IgD-negative memory B cell (primary cell): ENCODE data around the gene CGN. TPM values are rescaled to one million over a fixed set of nuclear protein-coding genes. Genes with fewer than 3 reads are reported as not detected.
A peak's percentile ranks its signal among the peaks of the same experiment; 100 is the strongest.

ENCODE experiments used
- H3K27ac Mint-ChIP-seq, 3 donors: one replicate each; pipeline ENCODE4 v1.8.0; 2020 to 2022; ENCODE audit warnings: mild to moderate bottlenecking in 3 of 3, mixed read lengths in 3 of 3, moderate library complexity in 1 of 3
- H3K27me3 Mint-ChIP-seq: one replicate; pipeline ENCODE4 v1.8.0; 2021; ENCODE audit warnings: mixed read lengths
- H3K36me3 Mint-ChIP-seq: one replicate; pipeline ENCODE4 v1.8.0; 2020; ENCODE audit warnings: mild to moderate bottlenecking, mixed read lengths
- H3K4me1 Mint-ChIP-seq, 3 donors: one replicate each; pipeline ENCODE4 v1.8.0; 2020 to 2022; ENCODE audit warnings: mixed read lengths in 3 of 3, mild to moderate bottlenecking in 1 of 3
- H3K4me3 Mint-ChIP-seq, 4 donors: one replicate each; pipeline ENCODE4 v1.8.0; 2020 to 2022; ENCODE audit warnings: mild to moderate bottlenecking in 4 of 4, mixed read lengths in 4 of 4, moderate library complexity in 3 of 4
- H3K9me3 Mint-ChIP-seq, 3 donors: one replicate each; pipeline ENCODE4 v1.8.0; 2020 to 2021; ENCODE audit warnings: mixed read lengths in 3 of 3, mild to moderate bottlenecking in 1 of 3
- polyA plus RNA-seq: library from polyadenylated mRNA; unstranded; fragments of 300-500 nt; fragmentation: Illumina TruSeq; gene quantifications from one replicate; pipeline ENCODE4 v1.2.3, GENCODE V29; 2021

Gene CGN
- polyA plus RNA-seq: not detected

GRCh38 chr1:151510957-151511635 is at the start of gene CGN:
Gene CGN, plus strand, starts transcription at chr1:151511387. Its CDS starts 7,133 bp downstream, at chr1:151518520.
- peaks cover 2% of the 10 kb centered on the region for H3K27me3 Mint-ChIP-seq
- no peaks in the 10 kb centered on the region for H3K9me3 Mint-ChIP-seq
- peak within 1 kb of the TSS; percentile 86 to 97 (median 94) for H3K4me3 Mint-ChIP-seq
- H3K27ac Mint-ChIP-seq: peak within 1 kb of the TSS in 2 of 3 donors; percentile 24 to 43
- no peaks in the 10 kb centered on the region for H3K36me3 Mint-ChIP-seq
- H3K4me1 Mint-ChIP-seq: peaks cover 0 to 7% (median 4%) of the 10 kb centered on the region in 3 donors

- Mint-ChIP-seq H3K27ac (peak overlapping the region in 1 of 3 donors; percentile 73), H3K36me3 (peaks cover 3% of the 10 kb centered on the region), H3K4me3 (peak overlapping the region in 1 of 4 donors; percentile 64), H3K27me3 (peaks cover 14% of the 10 kb centered on the region), H3K4me1 (peaks cover 9 to 11% (median 9%) of the 10 kb centered on the region in 3 donors), H3K9me3 (no peaks in the 10 kb centered on the region)
These were observed 49.5 kb upstream of the CGN start for GRCh38 chr1:151461694-151462093.

GRCh38 chr1:151465026-151465425 is 46.2 kb upstream of the CGN start:
- no peak overlapping the region for H3K27ac Mint-ChIP-seq
- peaks cover 3% of the 10 kb centered on the region for H3K36me3 Mint-ChIP-seq
- peaks cover 16% of the 10 kb centered on the region for H3K27me3 Mint-ChIP-seq
- peaks cover 0 to 1% (median 0%) of the 10 kb centered on the region in 3 donors for H3K4me1 Mint-ChIP-seq
- no peak overlapping the region for H3K4me3 Mint-ChIP-seq
- H3K9me3 Mint-ChIP-seq: no peaks in the 10 kb centered on the region

- H3K9me3 Mint-ChIP-seq: no peaks in the 10 kb centered on the region
- H3K4me3 Mint-ChIP-seq: peak overlapping the region; percentile 59 to 94 (median 86)
- peaks cover 2% of the 10 kb centered on the region for H3K36me3 Mint-ChIP-seq
- peaks cover 5 to 10% (median 5%) of the 10 kb centered on the region in 3 donors for H3K4me1 Mint-ChIP-seq
- H3K27me3 Mint-ChIP-seq: peaks cover 3% of the 10 kb centered on the region
- peak overlapping the region; percentile 19 to 89 (median 87) for H3K27ac Mint-ChIP-seq
These were observed 38.1 kb upstream of the CGN start for GRCh38 chr1:151472856-151473731.

- Mint-ChIP-seq H3K9me3 (no peaks in the 10 kb centered on the region), H3K4me1 (peaks cover 5 to 10% (median 5%) of the 10 kb centered on the region in 3 donors), H3K27me3 (peaks cover 3% of the 10 kb centered on the region), H3K4me3 (peak overlapping the region in 1 of 4 donors; percentile 59), H3K27ac (no peak overlapping the region), H3K36me3 (peaks cover 2% of the 10 kb centered on the region)
These were observed 36.4 kb upstream of the CGN start for GRCh38 chr1:151474745-151475144.

GRCh38 chr1:151475175-151475574 is 36.0 kb upstream of the CGN start:
- peak overlapping the region in 1 of 3 donors; percentile 51 for H3K27ac Mint-ChIP-seq
- H3K4me3 Mint-ChIP-seq: peak overlapping the region in 1 of 4 donors; percentile 59
- H3K9me3 Mint-ChIP-seq: no peaks in the 10 kb centered on the region
- peaks cover 2% of the 10 kb centered on the region for H3K36me3 Mint-ChIP-seq
- H3K27me3 Mint-ChIP-seq: peaks cover 3% of the 10 kb centered on the region
- peaks cover 5 to 10% (median 5%) of the 10 kb centered on the region in 3 donors for H3K4me1 Mint-ChIP-seq

GRCh38 chr1:151476083-151476482 is 35.1 kb upstream of the CGN start:
- Mint-ChIP-seq H3K27me3 (peaks cover 3% of the 10 kb centered on the region), H3K9me3 (no peaks in the 10 kb centered on the region), H3K4me1 (peaks cover 5 to 10% (median 5%) of the 10 kb centered on the region in 3 donors), H3K27ac (no peak overlapping the region), H3K36me3 (peaks cover 2% of the 10 kb centered on the region), H3K4me3 (no peak overlapping the region)

- Mint-ChIP-seq H3K4me3 (peak overlapping the region in 1 of 4 donors; percentile 55), H3K36me3 (peaks cover 2% of the 10 kb centered on the region), H3K27me3 (peaks cover 3% of the 10 kb centered on the region)
These were observed 34.1 kb upstream of the CGN start for GRCh38 chr1:151477066-151477465.

GRCh38 chr1:151478140-151478812 is 32.9 kb upstream of the CGN start:
- Mint-ChIP-seq H3K4me1 (peaks cover 0 to 6% (median 0%) of the 10 kb centered on the region in 3 donors), H3K4me3 (peak overlapping the region in 1 of 4 donors; percentile 29), H3K27ac (no peak overlapping the region)

More at GRCh38 chr1:151477066-151477465, 34.1 kb upstream of the CGN start:
- Mint-ChIP-seq H3K4me1 (peaks cover 5 to 10% (median 5%) of the 10 kb centered on the region in 3 donors), H3K27ac (no peak overlapping the region), H3K9me3 (peaks cover 1 to 3% (median 2%) of the 10 kb centered on the region in 3 donors)

GRCh38 chr1:151478923-151479322 is 32.3 kb upstream of the CGN start:
- Mint-ChIP-seq H3K4me3 (no peak overlapping the region), H3K36me3 (no peaks in the 10 kb centered on the region), H3K27me3 (peaks cover 3% of the 10 kb centered on the region), H3K9me3 (peaks cover 1 to 4% (median 2%) of the 10 kb centered on the region in 3 donors), H3K4me1 (peaks cover 0 to 6% (median 0%) of the 10 kb centered on the region in 3 donors), H3K27ac (no peak overlapping the region)

More at GRCh38 chr1:151478140-151478812, 32.9 kb upstream of the CGN start:
- H3K9me3 Mint-ChIP-seq: peaks cover 1 to 4% (median 2%) of the 10 kb centered on the region in 3 donors
- no peaks in the 10 kb centered on the region for H3K36me3 Mint-ChIP-seq
- peaks cover 3% of the 10 kb centered on the region for H3K27me3 Mint-ChIP-seq

- Mint-ChIP-seq H3K9me3 (peaks cover 1 to 4% (median 2%) of the 10 kb centered on the region in 3 donors), H3K4me1 (peaks cover 0 to 6% (median 0%) of the 10 kb centered on the region in 3 donors), H3K4me3 (no peak overlapping the region), H3K27ac (no peak overlapping the region), H3K36me3 (no peaks in the 10 kb centered on the region), H3K27me3 (peaks cover 3% of the 10 kb centered on the region)
These were observed 31.7 kb upstream of the CGN start for GRCh38 chr1:151479462-151479861.

GRCh38 chr1:151482017-151482416 is 29.2 kb upstream of the CGN start:
- peaks cover 1 to 4% (median 2%) of the 10 kb centered on the region in 3 donors for H3K9me3 Mint-ChIP-seq
- H3K27me3 Mint-ChIP-seq: peaks cover under 1% of the 10 kb centered on the region
- H3K4me1 Mint-ChIP-seq: peaks cover 0 to 2% (median 0%) of the 10 kb centered on the region in 3 donors
- H3K27ac Mint-ChIP-seq: no peak overlapping the region
- no peaks in the 10 kb centered on the region for H3K36me3 Mint-ChIP-seq
- no peak overlapping the region for H3K4me3 Mint-ChIP-seq

- no peaks in the 10 kb centered on the region for H3K27me3 Mint-ChIP-seq
These were observed 25.4 kb upstream of the CGN start for GRCh38 chr1:151485685-151486255.

GRCh38 chr1:151486557-151486956 is 24.6 kb upstream of the CGN start:
- peaks cover 1 to 4% (median 2%) of the 10 kb centered on the region in 3 donors for H3K9me3 Mint-ChIP-seq
- no peaks in the 10 kb centered on the region for H3K36me3 Mint-ChIP-seq
- H3K27me3 Mint-ChIP-seq: no peaks in the 10 kb centered on the region
- no peak overlapping the region for H3K27ac Mint-ChIP-seq
- H3K4me1 Mint-ChIP-seq: peaks cover 0 to 3% (median 0%) of the 10 kb centered on the region in 3 donors
- H3K4me3 Mint-ChIP-seq: no peak overlapping the region

More at GRCh38 chr1:151485685-151486255, 25.4 kb upstream of the CGN start:
- H3K27ac Mint-ChIP-seq: no peak overlapping the region
- peaks cover 0 to 3% (median 0%) of the 10 kb centered on the region in 3 donors for H3K4me1 Mint-ChIP-seq
- H3K4me3 Mint-ChIP-seq: no peak overlapping the region
- no peaks in the 10 kb centered on the region for H3K36me3 Mint-ChIP-seq
- peaks cover 1 to 4% (median 2%) of the 10 kb centered on the region in 3 donors for H3K9me3 Mint-ChIP-seq
